Measurements from ENCODE around the gene MTR.
"Not testable (repeated sequence)": the region's sequence is repeated elsewhere in the genome, so short reads cannot be mapped to it uniquely, and the experiment has no call there.

Gene MTR

DNA sequence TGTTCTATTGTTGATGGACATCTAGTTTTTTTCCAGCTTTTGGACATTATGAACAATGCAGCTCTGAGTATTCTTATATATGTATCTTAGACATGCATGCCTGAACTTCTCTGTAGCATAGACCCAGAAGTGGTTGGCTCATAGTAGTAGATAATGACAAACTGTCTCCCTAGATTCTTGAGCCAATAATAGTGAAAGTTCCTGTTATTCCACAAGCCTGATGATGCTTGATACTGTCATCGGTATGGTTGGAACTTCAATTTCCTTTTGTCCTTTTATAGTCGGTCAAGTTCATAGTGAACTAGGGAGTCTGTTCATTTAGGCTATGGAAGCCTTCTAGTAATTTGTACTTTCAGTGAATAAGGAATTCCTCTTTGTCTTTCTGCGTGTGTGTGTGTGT, 56.8 kb downstream of the MTR start:
- Mint-ChIP-seq H3K9me3 (no peaks in the 10 kb centered on the region), H3K27me3 (no peaks in the 10 kb centered on the region), H3K27ac (no peak overlapping the region), H3K36me3 (ENCODE audit: low read depth) (peaks cover 65% of the 10 kb centered on the region), H3K4me1 (ENCODE audit: low read depth) (peaks cover 19% of the 10 kb centered on the region), H3K4me3 (no peak overlapping the region)
- intact Hi-C loops (cut with micrococcal nuclease), result no loop called here

DNA sequence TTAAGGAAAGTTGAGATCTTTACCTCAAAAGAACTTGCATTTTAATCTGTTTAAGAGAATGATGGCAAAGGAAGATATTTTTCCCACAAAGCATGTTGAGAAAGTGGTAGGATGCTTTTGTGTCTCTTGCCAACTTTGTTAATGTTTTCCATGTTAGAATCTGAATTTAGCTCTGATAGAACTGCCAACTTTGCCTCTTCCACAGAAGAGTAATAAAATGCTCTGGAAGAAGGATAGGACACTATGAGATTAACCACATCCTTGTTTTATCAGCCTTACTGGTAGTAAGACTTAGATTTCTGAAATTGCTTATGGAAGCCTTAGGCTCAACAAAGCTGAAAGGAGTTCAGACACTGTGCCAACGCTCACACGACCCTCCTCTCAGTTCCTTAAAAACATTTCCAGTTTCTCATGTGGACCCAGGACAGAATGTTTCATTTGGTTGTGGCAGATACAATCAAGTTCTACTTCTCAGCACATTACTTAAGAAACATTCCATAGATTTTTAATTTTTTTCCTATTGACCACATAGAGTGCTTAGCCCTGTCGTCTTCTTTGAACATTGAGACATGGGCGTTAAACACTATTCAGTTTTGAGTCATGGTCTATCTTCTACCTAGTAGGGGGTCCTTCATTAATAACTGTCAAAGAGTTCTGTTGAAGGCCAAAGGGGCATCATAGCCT, 59.0 kb downstream of the MTR start:
- Mint-ChIP-seq H3K9me3 (no peaks in the 10 kb centered on the region), H3K4me1 (ENCODE audit: low read depth) (peaks cover 10% of the 10 kb centered on the region), H3K36me3 (ENCODE audit: low read depth) (peaks cover 72% of the 10 kb centered on the region), H3K4me3 (no peak overlapping the region), H3K27ac (no peak overlapping the region), H3K27me3 (no peaks in the 10 kb centered on the region)
- intact Hi-C loops (cut with micrococcal nuclease), result no loop called here

- Mint-ChIP-seq H3K9me3 (no peaks in the 10 kb centered on the region), H3K27me3 (no peaks in the 10 kb centered on the region), H3K36me3 (ENCODE audit: low read depth) (peaks cover 72% of the 10 kb centered on the region), H3K27ac (no peak overlapping the region), H3K4me1 (ENCODE audit: low read depth) (peaks cover 10% of the 10 kb centered on the region), H3K4me3 (no peak overlapping the region)
- intact Hi-C loops (cut with micrococcal nuclease), result no loop called here
Measured at GRCh38 chr1:236854605-236854983, 59.5 kb downstream of the MTR start.

DNA sequence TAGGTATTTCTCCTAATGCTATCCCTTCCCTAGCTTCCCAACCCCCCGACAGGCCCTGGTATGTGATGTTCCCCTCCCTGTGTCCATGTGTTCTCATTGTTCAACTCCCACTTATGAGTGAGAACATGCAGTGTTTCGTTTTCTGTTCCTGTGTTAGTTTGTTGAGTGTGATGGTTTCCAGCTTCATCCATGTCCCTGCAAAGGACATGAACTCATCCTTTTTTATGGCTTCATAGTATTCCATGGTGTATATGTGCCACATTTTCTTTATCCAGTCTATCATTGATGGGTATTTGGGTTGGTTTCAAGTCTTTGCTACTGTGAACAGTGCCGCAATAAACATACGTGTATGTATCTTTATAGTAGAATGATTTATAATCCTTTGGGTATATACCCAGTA, 61.6 kb downstream of the MTR start:
- intact Hi-C loops (cut with micrococcal nuclease); H3K9me3 Mint-ChIP-seq; H3K4me3 Mint-ChIP-seq; H3K27me3 Mint-ChIP-seq; H3K4me1 Mint-ChIP-seq (ENCODE audit: low read depth); H3K27ac Mint-ChIP-seq: not testable (repeated sequence)
- H3K36me3 Mint-ChIP-seq (ENCODE audit: low read depth), result peaks cover 73% of the 10 kb centered on the region

DNA sequence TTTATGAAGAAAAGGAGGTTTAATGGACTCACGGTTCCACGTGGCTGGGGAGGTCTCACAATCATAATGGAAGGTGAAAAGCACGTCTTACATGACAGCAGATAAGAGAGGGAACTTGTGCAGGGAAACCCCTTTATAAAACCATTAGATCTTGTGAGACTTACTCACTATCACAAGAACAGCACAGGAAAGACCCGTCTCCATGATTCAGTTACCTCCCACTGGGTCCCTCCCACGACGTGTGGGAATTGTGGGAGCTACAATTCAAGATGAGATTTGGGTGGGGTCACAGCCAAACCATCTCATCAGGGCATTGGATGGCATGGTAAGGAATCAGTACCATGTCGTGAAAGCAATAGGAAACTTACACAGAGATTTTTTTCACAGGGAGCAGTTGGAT, 63.1 kb downstream of the MTR start:
- intact Hi-C loops (cut with micrococcal nuclease), result no loop called here
- Mint-ChIP-seq H3K36me3 (ENCODE audit: low read depth) (peaks cover 75% of the 10 kb centered on the region), H3K27me3 (no peaks in the 10 kb centered on the region), H3K4me1 (ENCODE audit: low read depth) (peaks cover 10% of the 10 kb centered on the region), H3K27ac (no peak overlapping the region), H3K9me3 (no peaks in the 10 kb centered on the region), H3K4me3 (no peak overlapping the region)

- intact Hi-C loops (cut with micrococcal nuclease), result no loop called here
- Mint-ChIP-seq H3K4me1 (ENCODE audit: low read depth) (peaks cover 6% of the 10 kb centered on the region), H3K27ac (no peak overlapping the region), H3K27me3 (no peaks in the 10 kb centered on the region), H3K36me3 (ENCODE audit: low read depth) (peaks cover 89% of the 10 kb centered on the region), H3K4me3 (no peak overlapping the region), H3K9me3 (no peaks in the 10 kb centered on the region)
Measured at GRCh38 chr1:236860101-236860500, 65.0 kb downstream of the MTR start.

GRCh38 chr1:236860674-236861073, 65.6 kb downstream of the MTR start:
- intact Hi-C loops (cut with micrococcal nuclease), result no loop called here
- Mint-ChIP-seq H3K27me3 (no peaks in the 10 kb centered on the region), H3K4me1 (ENCODE audit: low read depth) (peaks cover 12% of the 10 kb centered on the region)

DNA sequence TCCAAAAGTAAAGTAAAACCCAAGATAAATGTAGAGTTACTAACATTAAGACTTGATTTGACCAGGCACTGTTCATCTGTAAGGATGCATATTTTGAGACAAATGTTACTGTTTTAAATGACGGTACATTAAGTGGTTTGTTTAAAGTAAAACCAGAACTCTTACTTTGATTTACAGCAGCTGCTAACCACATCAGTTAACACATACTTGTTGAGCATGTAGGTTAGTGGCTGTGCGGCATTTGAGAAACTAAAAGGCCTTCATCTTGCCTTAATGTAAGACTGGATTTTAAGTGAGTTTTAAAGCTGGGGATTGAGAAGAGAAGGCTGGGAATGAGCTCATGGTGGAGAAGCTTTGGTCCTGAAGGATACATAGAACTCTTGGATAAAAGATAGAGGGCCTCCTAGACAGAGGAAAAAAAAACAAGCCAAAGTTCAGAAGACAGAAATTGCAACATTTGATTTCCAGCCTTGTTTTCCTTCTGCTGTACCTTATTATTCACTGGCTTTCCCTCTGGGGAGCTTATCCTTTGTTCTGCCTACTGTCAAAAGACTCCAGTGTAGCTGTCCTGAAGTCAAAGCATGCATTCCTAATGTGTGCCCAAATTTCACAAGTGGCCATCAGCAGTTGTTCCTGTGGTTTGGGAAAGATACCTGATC, 66.6 kb downstream of the MTR start:
- H3K4me1 Mint-ChIP-seq (ENCODE audit: low read depth), result peaks cover 9% of the 10 kb centered on the region
- H3K4me3 Mint-ChIP-seq, result no peak overlapping the region
- peaks cover 91% of the 10 kb centered on the region for H3K36me3 Mint-ChIP-seq (ENCODE audit: low read depth)
- intact Hi-C loops (cut with micrococcal nuclease), result no loop called here
- H3K27me3 Mint-ChIP-seq, result no peaks in the 10 kb centered on the region
- H3K27ac Mint-ChIP-seq, result no peak overlapping the region
- no peaks in the 10 kb centered on the region for H3K9me3 Mint-ChIP-seq

More at GRCh38 chr1:236860674-236861073, 65.6 kb downstream of the MTR start:
- no peaks in the 10 kb centered on the region for H3K9me3 Mint-ChIP-seq
- peaks cover 91% of the 10 kb centered on the region for H3K36me3 Mint-ChIP-seq (ENCODE audit: low read depth)
- H3K4me3 Mint-ChIP-seq, result no peak overlapping the region
- H3K27ac Mint-ChIP-seq, result no peak overlapping the region

- H3K4me1 Mint-ChIP-seq (ENCODE audit: low read depth), result peaks cover 9% of the 10 kb centered on the region
- intact Hi-C loops (cut with micrococcal nuclease), result no loop called here
- no peak overlapping the region for H3K27ac Mint-ChIP-seq
- peaks cover 90% of the 10 kb centered on the region for H3K36me3 Mint-ChIP-seq (ENCODE audit: low read depth)
- H3K27me3 Mint-ChIP-seq, result no peaks in the 10 kb centered on the region
- H3K4me3 Mint-ChIP-seq, result no peak overlapping the region
- no peaks in the 10 kb centered on the region for H3K9me3 Mint-ChIP-seq
Measured at GRCh38 chr1:236862219-236862591, 67.1 kb downstream of the MTR start.

DNA sequence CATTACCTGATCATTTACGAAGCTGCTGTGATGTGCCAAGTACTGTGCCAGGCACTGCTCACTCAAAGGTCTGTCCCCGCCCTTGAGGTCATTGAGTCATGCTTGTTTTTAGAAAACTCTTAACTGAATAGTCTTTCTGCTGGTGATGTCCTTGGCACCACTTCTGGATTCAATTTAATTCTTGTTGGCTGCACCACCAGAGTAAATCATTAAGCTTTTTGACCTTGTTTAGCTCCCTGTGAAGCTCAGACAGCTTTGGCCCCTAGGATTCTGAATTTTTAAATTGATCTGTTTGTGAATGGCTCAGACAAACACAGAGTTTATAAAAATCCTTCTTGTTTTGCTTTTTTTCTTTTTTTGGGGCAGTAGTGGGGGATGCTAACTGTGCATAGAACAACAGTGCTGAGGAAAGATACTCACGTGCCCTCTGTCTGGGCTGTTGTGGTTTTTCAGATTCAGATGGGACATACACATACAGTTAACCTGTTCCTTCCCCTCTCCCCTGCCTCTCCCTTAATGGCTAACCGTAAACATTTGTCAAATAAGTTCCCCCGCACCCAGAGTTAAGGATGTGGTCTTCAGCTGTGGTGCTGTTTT, 67.6 kb downstream of the MTR start:
- intact Hi-C loops (cut with micrococcal nuclease), result no loop called here
- Mint-ChIP-seq H3K27ac (no peak overlapping the region), H3K4me3 (no peak overlapping the region), H3K27me3 (no peaks in the 10 kb centered on the region), H3K36me3 (ENCODE audit: low read depth) (peaks cover 90% of the 10 kb centered on the region), H3K9me3 (no peaks in the 10 kb centered on the region), H3K4me1 (ENCODE audit: low read depth) (peaks cover 9% of the 10 kb centered on the region)

DNA sequence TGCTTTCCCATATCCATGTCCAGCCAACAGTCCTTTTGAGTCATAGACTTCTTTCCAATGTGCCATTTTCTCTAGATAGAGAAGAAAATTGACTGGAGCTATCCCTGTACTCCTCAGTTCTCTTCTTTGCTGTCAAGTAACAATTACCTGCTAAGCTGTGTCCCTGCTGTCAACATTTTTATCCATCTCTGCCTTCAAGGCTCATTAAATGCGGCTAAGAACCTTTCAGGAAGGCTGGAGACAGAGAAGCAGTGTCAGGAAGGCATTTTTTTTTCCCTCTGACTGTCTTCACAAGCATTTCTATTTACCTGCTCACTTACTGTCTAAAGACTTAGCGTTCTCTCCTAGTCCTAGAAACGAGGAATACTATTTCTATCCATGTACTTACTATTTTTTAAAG, 69.1 kb downstream of the MTR start:
- no peak overlapping the region for H3K27ac Mint-ChIP-seq
- no peak overlapping the region for H3K4me3 Mint-ChIP-seq
- intact Hi-C loops (cut with micrococcal nuclease), result no loop called here
- no peaks in the 10 kb centered on the region for H3K27me3 Mint-ChIP-seq
- peaks cover 10% of the 10 kb centered on the region for H3K4me1 Mint-ChIP-seq (ENCODE audit: low read depth)
- H3K36me3 Mint-ChIP-seq (ENCODE audit: low read depth), result peaks cover 82% of the 10 kb centered on the region
- no peaks in the 10 kb centered on the region for H3K9me3 Mint-ChIP-seq

- intact Hi-C loops (cut with micrococcal nuclease), result loop anchor here (5.0 kb wide), 1 partner anchor 258 kb away; no protein-coding TSS in a partner anchor
- Mint-ChIP-seq H3K4me1 (ENCODE audit: low read depth) (peaks cover 20% of the 10 kb centered on the region), H3K27ac (no peak overlapping the region), H3K36me3 (ENCODE audit: low read depth) (peaks cover 80% of the 10 kb centered on the region), H3K9me3 (no peaks in the 10 kb centered on the region), H3K4me3 (no peak overlapping the region), H3K27me3 (no peaks in the 10 kb centered on the region)
Measured at GRCh38 chr1:236864996-236865817, 70.1 kb downstream of the MTR start.

DNA sequence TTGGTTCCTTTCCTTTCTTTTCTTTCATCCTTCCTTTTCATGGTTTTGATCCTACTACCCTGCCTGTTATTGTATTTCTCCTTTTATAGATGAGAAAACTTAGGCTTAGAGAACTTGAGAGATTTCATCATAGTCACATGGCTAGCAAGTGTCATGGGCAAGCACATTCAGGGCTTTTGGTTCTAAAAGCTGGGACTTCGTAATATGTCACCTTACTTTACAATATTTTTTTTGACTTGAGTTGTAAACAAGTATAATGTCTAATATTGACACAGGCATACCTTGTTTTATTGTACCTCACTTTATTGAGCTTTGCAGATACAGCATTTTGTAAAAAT, 70.7 kb downstream of the MTR start:
- Mint-ChIP-seq H3K27ac (no peak overlapping the region), H3K36me3 (ENCODE audit: low read depth) (peaks cover 77% of the 10 kb centered on the region), H3K4me3 (no peak overlapping the region), H3K4me1 (ENCODE audit: low read depth) (peaks cover 26% of the 10 kb centered on the region), H3K9me3 (no peaks in the 10 kb centered on the region), H3K27me3 (no peaks in the 10 kb centered on the region)
- intact Hi-C loops (cut with micrococcal nuclease), result loop anchor here (5.0 kb wide), 1 partner anchor 258 kb away; no protein-coding TSS in a partner anchor
